Uterus (tissue), 2 donors: ENCODE results near the gene CADM3.

Experiments used
- CTCF ChIP-seq, 4 experiments: fragments of 200-600 bp in 2 of 4; fragments of 450-650 bp in 2 of 4; sonication (generic) in 2 of 4; IDR thresholded peaks; one replicate each; pipeline ENCODE4 v1.5.1; 2016 to 2019; ENCODE audit warnings: antibody characterized with exemption in 4 of 4, mild to moderate bottlenecking in 2 of 4, moderate library complexity in 1 of 4
- POLR2A ChIP-seq, 2 donors: fragments of 450-650 bp; IDR thresholded peaks; one replicate each; pipeline ENCODE4 v1.6.1; 2016; ENCODE audit warnings: antibody characterized with exemption in 2 of 2, mild to moderate bottlenecking in 1 of 2, moderate library complexity in 1 of 2

- no peak for TF ChIP-seq CTCF (IDR thresholded peaks at IDR 0.05)
- TF ChIP-seq POLR2A (IDR thresholded peaks at IDR 0.05) = no peak
These were observed 8.7 kb upstream of the CADM3 start for GRCh38 chr1:159162516-159163265.
